ENCODE results near the gene AHRR. TPM values are rescaled to one million over a fixed set of nuclear protein-coding genes. Genes with fewer than 3 reads are reported as not detected.

AHRR gene
- total and polyA plus RNA-seq, 2 of the 4 experiments (the other 2 are of a cell fraction): 15.6 to 37.1 TPM

DNA sequence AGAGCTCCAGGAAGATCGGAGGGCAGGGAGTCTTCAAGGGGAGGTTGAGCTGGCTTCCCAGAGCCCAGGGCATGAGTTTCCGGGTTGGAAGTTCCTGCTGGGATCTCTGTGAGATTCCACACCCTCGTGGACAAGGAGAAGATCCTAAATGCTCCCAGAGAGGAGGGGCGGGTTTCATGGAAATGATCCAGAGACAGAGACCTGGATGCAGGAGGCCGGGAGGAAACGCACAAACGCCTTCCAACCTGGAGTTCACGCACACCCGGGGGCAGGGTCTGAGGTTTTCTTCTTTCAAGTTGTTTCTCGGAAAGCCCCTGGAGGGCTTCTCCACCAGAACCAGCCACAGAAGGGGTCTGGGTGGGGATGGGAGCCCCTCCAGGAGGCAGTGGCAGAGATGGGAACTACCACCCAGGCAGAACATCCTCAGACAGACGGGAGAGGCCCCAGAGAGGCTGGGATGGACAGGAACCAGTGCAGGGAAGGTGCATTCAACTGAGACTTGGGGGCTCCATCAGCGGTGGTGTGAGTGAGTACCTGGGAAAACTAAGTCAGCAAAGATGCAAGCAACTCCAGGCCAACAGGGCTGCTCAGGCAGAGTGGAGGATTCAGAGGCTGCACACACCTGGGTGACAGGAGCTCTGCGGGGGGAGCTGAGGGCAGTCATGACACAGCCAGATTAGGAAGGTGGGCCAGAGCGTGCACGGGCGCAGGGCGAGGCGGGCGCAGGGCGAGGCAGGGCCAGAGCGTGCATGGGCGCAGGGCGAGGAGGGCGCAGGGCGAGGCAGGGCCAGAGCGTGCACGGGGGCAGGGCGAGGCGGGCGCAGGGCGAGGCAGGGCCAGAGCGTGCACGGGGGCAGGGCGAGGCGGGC is 69.3 kb downstream of the AHRR start (continued):
- no peak for TF ChIP-seq FOS (IDR thresholded peaks at IDR 0.05; ENCODE audit: low read depth, low read length)
- TF ChIP-seq, protein P1, sequence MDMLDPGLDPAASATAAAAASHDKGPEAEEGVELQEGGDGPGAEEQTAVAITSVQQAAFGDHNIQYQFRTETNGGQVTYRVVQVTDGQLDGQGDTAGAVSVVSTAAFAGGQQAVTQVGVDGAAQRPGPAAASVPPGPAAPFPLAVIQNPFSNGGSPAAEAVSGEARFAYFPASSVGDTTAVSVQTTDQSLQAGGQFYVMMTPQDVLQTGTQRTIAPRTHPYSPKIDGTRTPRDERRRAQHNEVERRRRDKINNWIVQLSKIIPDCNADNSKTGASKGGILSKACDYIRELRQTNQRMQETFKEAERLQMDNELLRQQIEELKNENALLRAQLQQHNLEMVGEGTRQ (IDR thresholded peaks at IDR 0.05; ENCODE audit: low read depth, low read length): no peak
- no peak for TF ChIP-seq MAZ (IDR thresholded peaks at IDR 0.05; ENCODE audit: borderline replicate concordance, low read depth, low read length)
- TF ChIP-seq SMC3 (IDR thresholded peaks at IDR 0.05; ENCODE audit: low read depth, low read length): no peak
